MM.1S (cell line): ENCODE results near the gene ZNF410.

Experiments used
- DNase-seq: peaks from one replicate; pipeline ENCODE4 v3.0.0-alpha.2; 2015
- H2AFZ ChIP-seq: fragments of 300-600 bp; sonication (generic); 2 replicates; pipeline ENCODE4 v1.6.0; 2016; ENCODE audit warnings: antibody characterized with exemption, low read length
- H3F3A ChIP-seq: fragments of 300-600 bp; sonication (generic); 2 replicates; pipeline ENCODE4 v1.6.1; 2016; ENCODE audit warnings: mild to moderate bottlenecking, antibody characterized with exemption, low read length, moderate library complexity, mixed read lengths; ENCODE audit not compliant: insufficient read depth
- H3K27ac ChIP-seq: fragments of 300-600 bp; sonication (generic); 2 replicates; pipeline ENCODE4 v1.5.1; 2016; ENCODE audit warnings: mild to moderate bottlenecking, low read length
- H3K27me3 ChIP-seq: fragments of 300-600 bp; sonication (generic); replicated peaks from 2 replicates; pipeline ENCODE4 v1.6.0; 2016; ENCODE audit warnings: low read length; ENCODE audit not compliant: insufficient read depth
- H3K36me3 ChIP-seq: fragments of 300-600 bp; sonication (generic); replicated peaks from 2 replicates; pipeline ENCODE4 v1.6.1; 2016; ENCODE audit warnings: mild to moderate bottlenecking, low read length, mixed read lengths; ENCODE audit not compliant: insufficient read depth
- H3K4me1 ChIP-seq: fragments of 300-600 bp; sonication (generic); 2 replicates; pipeline ENCODE4 v1.6.1; 2016; ENCODE audit warnings: low read length, mixed read lengths
- H3K4me2 ChIP-seq: fragments of 300-600 bp; sonication (generic); 2 replicates; pipeline ENCODE4 v1.6.0; 2016; ENCODE audit warnings: low read depth, low read length
- H3K4me3 ChIP-seq: fragments of 300-600 bp; sonication (generic); 2 replicates; pipeline ENCODE4 v1.5.1; 2016; ENCODE audit warnings: low read length, mixed read lengths
- H3K79me2 ChIP-seq: fragments of 300-600 bp; sonication (generic); 2 replicates; pipeline ENCODE4 v1.6.1; 2016; ENCODE audit warnings: mixed run types, low read length, mixed read lengths
- H3K9ac ChIP-seq: fragments of 300-600 bp; sonication (generic); 2 replicates; pipeline ENCODE4 v1.6.1; 2016; ENCODE audit warnings: low read length, mixed read lengths
- H3K9me2 ChIP-seq: fragments of 300-600 bp; sonication (generic); replicated peaks from 2 replicates; pipeline ENCODE4 v1.6.1; 2016; ENCODE audit warnings: mild to moderate bottlenecking, low read length, mixed read lengths; ENCODE audit not compliant: insufficient read depth
- H3K9me3 ChIP-seq: fragments of 300-600 bp; sonication (generic); replicated peaks from 2 replicates; pipeline ENCODE4 v1.6.1; 2016; ENCODE audit warnings: mild to moderate bottlenecking, low read length, mixed read lengths; ENCODE audit not compliant: insufficient read depth
- H4K20me1 ChIP-seq: fragments of 300-600 bp; sonication (generic); 2 replicates; pipeline ENCODE4 v1.6.1; 2016; ENCODE audit warnings: mild to moderate bottlenecking, low read length, moderate library complexity, mixed read lengths; ENCODE audit not compliant: insufficient read depth
- CTCF ChIP-seq: fragments of 300-600 bp; sonication (generic); IDR thresholded peaks from 2 replicates; pipeline ENCODE4 v1.5.1; 2016; ENCODE audit warnings: antibody characterized with exemption, low read length, mixed read lengths
- EZH2 ChIP-seq: fragments of 300-600 bp; sonication (generic); optimal IDR thresholded peaks from 2 replicates; pipeline ENCODE3; 2017; ENCODE audit warnings: low read depth, mild to moderate bottlenecking, antibody characterized with exemption, low read length, mixed read lengths
- EZH2phosphoT487 ChIP-seq: fragments of 300-600 bp; sonication (generic); IDR thresholded peaks from 2 replicates; pipeline ENCODE4 v1.6.1; 2018; ENCODE audit warnings: antibody characterized with exemption, low read length

The ZNF410 gene

DNA sequence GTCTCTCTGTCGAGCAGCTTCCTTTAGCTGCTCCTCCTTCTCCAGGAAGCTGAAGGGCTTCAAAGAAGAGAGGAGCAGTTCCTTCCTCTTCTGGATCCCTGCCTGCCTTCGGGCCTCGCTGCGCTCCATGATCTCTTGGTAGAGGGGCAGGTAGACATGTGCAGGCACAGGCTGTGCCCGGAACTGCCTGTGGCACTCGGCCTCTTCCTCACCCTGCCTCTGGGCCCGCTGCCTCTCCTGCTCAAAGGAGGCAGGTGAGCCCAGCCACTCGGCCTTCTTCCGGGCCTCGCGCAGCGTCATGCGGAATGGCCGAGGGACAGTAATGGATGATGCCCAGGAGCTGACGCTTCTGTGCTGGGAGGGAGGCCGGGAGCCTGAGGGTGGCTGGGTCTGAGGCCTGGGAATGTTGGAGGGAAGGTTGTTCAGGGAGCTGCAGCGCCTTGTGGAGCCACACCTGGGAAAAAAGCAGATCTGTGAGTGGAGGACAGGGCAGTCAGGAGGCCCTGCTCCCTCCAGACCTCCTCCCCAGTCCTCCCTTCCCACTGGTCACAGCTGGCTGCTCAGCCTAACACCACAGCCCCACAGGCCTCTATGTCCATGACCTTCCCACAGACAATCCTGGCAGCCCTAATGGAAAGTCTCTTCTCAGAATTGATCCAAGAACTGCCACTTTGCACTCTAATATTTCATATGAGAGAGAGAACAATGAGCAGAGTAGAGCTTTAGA, 57.9 kb downstream of the ZNF410 start:
- Histone ChIP-seq H3K27ac (no peak overlapping the region), H3K4me3 (no peak overlapping the region), H3K4me2 (no peak overlapping the region), H2AFZ (no peak overlapping the region), H3K9me2 (no peaks in the 10 kb centered on the region), H3K79me2 (no peaks in the 10 kb centered on the region), H3K9me3 (no peaks in the 10 kb centered on the region), H3K27me3 (no peaks in the 10 kb centered on the region), H3K9ac (no peak overlapping the region), H4K20me1 (no peaks in the 10 kb centered on the region), H3F3A (peaks cover under 1% of the 10 kb centered on the region; the same call in 1 of the 2 replicates), H3K36me3 (no peaks in the 10 kb centered on the region), H3K4me1 (no peaks in the 10 kb centered on the region)
- no peak for TF ChIP-seq EZH2
- TF ChIP-seq EZH2phosphoT487: no peak
- TF ChIP-seq CTCF: no peak
- no peak for DNase-seq

- no peak for DNase-seq
- TF ChIP-seq CTCF (no peak), EZH2phosphoT487 (no peak), EZH2 (no peak)
- no peaks in the 10 kb centered on the region for H3K4me1 ChIP-seq
Measured at GRCh38 chr14:73945159-73945670, 58.6 kb downstream of the ZNF410 start.

GRCh38 chr14:73949752-73950734, 63.4 kb downstream of the ZNF410 start, which contains the start of the genes COQ6 and FAM161B:
TSS of gene COQ6 (plus strand) at chr14:73950302. CDS start at chr14:73950333, 31 bp downstream.
TSS of gene FAM161B (minus strand) at chr14:73950094. CDS start at chr14:73950026, 68 bp downstream.
- peak within 1 kb of the TSS; percentile 57 for H3K4me2 ChIP-seq
- H3K27me3 ChIP-seq: no peaks in the 10 kb centered on the region
- H2AFZ ChIP-seq: peak within 1 kb of the TSS; percentile 84
- no peaks in the 10 kb centered on the region for H3K36me3 ChIP-seq
- DNase-seq: peak; percentile 87
- H4K20me1 ChIP-seq: no peaks in the 10 kb centered on the region
- H3K9me3 ChIP-seq: no peaks in the 10 kb centered on the region
- H3F3A ChIP-seq: peaks cover 4% of the 10 kb centered on the region; the same call in 1 of the 2 replicates
- H3K9me2 ChIP-seq: no peaks in the 10 kb centered on the region
- peak; percentile 17; the same call in 1 of the 2 replicates for TF ChIP-seq CTCF
- TF ChIP-seq EZH2: no peak
- TF ChIP-seq EZH2phosphoT487: no peak
- H3K27ac ChIP-seq: peak within 1 kb of the TSS; percentile 57; the same call in 1 of the 2 replicates
- peak within 1 kb of the TSS; percentile 75 for H3K9ac ChIP-seq
- no peaks in the 10 kb centered on the region for H3K79me2 ChIP-seq
- H3K4me1 ChIP-seq: no peaks in the 10 kb centered on the region
- H3K4me3 ChIP-seq: peak within 1 kb of the TSS; percentile 79

More at GRCh38 chr14:73945159-73945670, 58.6 kb downstream of the ZNF410 start:
- Histone ChIP-seq H3K4me2 (no peak overlapping the region), H4K20me1 (no peaks in the 10 kb centered on the region), H3K9me3 (no peaks in the 10 kb centered on the region), H3K27ac (no peak overlapping the region), H3K4me3 (no peak overlapping the region), H3K9me2 (no peaks in the 10 kb centered on the region), H2AFZ (no peak overlapping the region), H3K36me3 (no peaks in the 10 kb centered on the region), H3K79me2 (no peaks in the 10 kb centered on the region), H3K27me3 (no peaks in the 10 kb centered on the region), H3F3A (peaks cover 4% of the 10 kb centered on the region; the same call in 1 of the 2 replicates), H3K9ac (no peak overlapping the region)
